Left ventricle myocardium inferior (tissue), 1 donor: Measurements from ENCODE around the gene P2RX7. TPM values are rescaled to one million over a fixed set of nuclear protein-coding genes. Genes with fewer than 3 reads are reported as not detected.

Experiments
- DNase-seq: peaks from one replicate; pipeline ENCODE4 v3.0.0-alpha.2; 2020
- H3K27ac ChIP-seq: fragments of 200-600 bp; replicated peaks from 2 replicates; pipeline ENCODE4 v1.8.0; 2021
- H3K27me3 ChIP-seq: fragments of 200-600 bp; 2 replicates; pipeline ENCODE4 v1.8.0; 2021; ENCODE audit warnings: low read depth
- H3K36me3 ChIP-seq: fragments of 200-600 bp; 2 replicates; pipeline ENCODE4 v1.8.0; 2021
- H3K4me1 ChIP-seq: fragments of 200-600 bp; 2 replicates; pipeline ENCODE4 v1.8.0; 2021
- H3K4me3 ChIP-seq: fragments of 200-600 bp; 2 replicates; pipeline ENCODE4 v1.8.0; 2021; ENCODE audit warnings: mild to moderate bottlenecking, moderate library complexity
- H3K9me3 ChIP-seq: fragments of 200-600 bp; replicated peaks from 2 replicates; pipeline ENCODE4 v1.8.0; 2021
- intact Hi-C: fragments of 100-400 bp; cut with micrococcal nuclease; formaldehyde crosslinking; loops from one replicate; pipeline ENCODE4 v1.11.0; 2022
- total RNA-seq: library from RNA; stranded (reverse); fragmentation: NEBNext Ultra II Directional; extraction: Animal tissue kit (Norgen Biotek cat#: 25700); gene quantifications from one replicate; pipeline ENCODE4 v1.2.1, GENCODE V29; 2021
- TF ChIP-seq, protein P1 (sequence below): fragments of 200-600 bp; IDR thresholded peaks from 2 replicates; pipeline ENCODE4 v1.8.0; 2021; ENCODE audit warnings: antibody characterized with exemption, mild to moderate bottlenecking, borderline replicate concordance
- donor health status: DM: no; HTN: yes; CAD: no; lungs with severe emphysema.

P2RX7 gene
- total RNA-seq, 1 donor from 2014 or later = 1.6 TPM

DNA sequence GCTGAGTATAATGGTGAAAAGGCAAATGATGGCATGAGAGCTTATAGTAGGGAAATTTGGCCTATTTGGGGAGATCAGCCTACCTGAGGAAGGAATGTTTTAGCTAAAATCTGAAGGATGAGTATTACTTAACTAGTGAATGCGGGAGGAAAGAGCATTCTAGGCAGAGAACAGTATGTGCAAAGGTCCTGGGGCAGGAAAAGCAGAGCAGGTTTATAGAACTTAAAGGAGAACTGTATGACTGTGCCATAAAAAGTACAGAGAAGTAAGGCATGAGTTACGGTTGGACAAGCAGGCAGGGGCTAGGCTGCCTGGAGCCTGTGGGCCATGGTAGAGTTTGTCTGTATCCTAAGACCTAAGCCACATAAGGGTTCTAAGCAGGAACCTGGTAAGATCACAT lies 55.6 kb downstream of the P2RX7 start:
- Histone ChIP-seq H3K36me3 (peaks cover 10% of the 10 kb centered on the region), H3K27ac (no peak overlapping the region), H3K27me3 (no peaks in the 10 kb centered on the region), H3K4me3 (no peak overlapping the region), H3K4me1 (peaks cover 7% of the 10 kb centered on the region), H3K9me3 (peaks cover 7% of the 10 kb centered on the region)
- TF ChIP-seq, protein P1, sequence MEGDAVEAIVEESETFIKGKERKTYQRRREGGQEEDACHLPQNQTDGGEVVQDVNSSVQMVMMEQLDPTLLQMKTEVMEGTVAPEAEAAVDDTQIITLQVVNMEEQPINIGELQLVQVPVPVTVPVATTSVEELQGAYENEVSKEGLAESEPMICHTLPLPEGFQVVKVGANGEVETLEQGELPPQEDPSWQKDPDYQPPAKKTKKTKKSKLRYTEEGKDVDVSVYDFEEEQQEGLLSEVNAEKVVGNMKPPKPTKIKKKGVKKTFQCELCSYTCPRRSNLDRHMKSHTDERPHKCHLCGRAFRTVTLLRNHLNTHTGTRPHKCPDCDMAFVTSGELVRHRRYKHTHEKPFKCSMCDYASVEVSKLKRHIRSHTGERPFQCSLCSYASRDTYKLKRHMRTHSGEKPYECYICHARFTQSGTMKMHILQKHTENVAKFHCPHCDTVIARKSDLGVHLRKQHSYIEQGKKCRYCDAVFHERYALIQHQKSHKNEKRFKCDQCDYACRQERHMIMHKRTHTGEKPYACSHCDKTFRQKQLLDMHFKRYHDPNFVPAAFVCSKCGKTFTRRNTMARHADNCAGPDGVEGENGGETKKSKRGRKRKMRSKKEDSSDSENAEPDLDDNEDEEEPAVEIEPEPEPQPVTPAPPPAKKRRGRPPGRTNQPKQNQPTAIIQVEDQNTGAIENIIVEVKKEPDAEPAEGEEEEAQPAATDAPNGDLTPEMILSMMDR = no peak
- intact Hi-C loops = no loop called here
- no peak for DNase-seq

DNA sequence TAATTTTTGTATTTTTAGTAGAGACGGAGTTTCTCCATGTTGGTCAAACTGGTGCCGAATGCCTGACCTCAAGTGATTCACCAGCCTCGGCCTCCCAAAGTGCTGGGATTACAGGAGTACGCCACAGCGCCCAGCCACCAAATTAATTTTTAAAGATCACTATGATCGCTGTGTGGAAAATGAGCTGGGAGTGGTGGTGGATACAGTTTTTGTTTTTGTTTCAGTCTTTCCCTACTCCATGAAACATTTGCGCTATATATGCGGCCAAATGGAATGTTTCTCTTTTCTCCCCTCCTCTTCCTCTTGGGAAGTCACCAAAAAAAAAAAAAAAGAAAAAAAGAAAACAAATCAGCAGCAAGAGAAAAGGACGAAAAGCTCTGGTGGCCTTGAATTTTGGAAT lies 56.5 kb downstream of the P2RX7 start:
- Histone ChIP-seq H3K9me3 (peaks cover 7% of the 10 kb centered on the region), H3K27me3 (no peaks in the 10 kb centered on the region), H3K36me3 (peaks cover 9% of the 10 kb centered on the region), H3K4me1 (peaks cover 7% of the 10 kb centered on the region), H3K4me3 (no peak overlapping the region), H3K27ac (no peak overlapping the region)
- TF ChIP-seq, protein P1 = no peak
- DNase-seq = no peak
- intact Hi-C loops = no loop called here

DNA sequence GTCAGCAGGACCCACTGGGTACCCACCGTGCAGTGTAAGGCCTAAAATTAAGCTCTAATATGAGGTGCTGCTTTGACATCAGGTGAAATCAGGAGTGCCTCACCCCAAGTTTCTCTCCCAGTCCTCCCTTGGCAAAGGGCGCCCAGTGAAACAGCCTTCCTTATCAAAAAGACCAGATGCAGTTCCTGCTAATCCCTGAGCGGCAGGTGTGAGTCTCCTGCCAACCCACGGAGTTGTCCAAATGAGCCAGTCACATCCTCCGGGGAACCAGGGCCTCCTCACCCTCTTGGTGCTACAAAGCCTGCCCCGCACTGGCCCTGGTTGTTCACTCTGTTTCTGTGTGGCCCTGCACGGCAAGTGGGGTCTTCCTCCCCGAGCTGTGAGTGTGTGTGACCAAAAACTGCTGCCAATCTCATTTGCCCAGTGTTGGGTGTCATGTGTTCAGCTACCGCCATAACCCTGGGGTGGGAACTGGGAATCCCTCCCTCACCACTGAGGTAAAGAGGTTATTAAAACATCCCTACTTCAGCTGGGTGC lies 57.0 kb downstream of the P2RX7 start:
- Histone ChIP-seq H3K4me3 (no peak overlapping the region), H3K9me3 (peaks cover 7% of the 10 kb centered on the region)
- intact Hi-C loops = no loop called here

DNA sequence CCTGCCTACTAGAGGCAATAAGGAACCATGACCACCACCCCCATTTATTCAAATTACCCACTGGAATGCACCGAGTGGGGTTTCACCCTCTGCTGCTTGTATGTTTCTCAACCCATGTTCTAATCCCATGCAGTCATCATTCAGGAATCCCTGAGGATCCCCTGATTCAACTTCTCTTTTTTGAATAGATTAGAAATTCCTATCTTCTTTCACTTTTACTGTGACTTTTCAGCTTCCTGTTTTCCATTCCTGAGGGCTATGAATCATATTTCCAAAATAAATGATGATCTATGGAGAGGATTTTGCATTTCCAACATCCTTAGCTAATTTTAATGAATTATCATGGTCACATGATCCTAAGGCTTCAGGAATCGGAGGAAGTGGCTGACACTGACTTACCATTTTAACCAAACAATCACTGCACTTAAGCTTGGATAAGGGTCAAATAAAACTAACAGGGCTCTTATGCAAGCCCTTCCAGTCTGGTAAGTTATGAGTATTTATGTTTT lies 57.9 kb downstream of the P2RX7 start:
- peaks cover 7% of the 10 kb centered on the region for H3K4me1 ChIP-seq
- TF ChIP-seq, protein P1 = no peak
- no peak for DNase-seq
- H3K4me3 ChIP-seq = no peak overlapping the region
- no peak overlapping the region for H3K27ac ChIP-seq
- intact Hi-C loops = no loop called here
- H3K27me3 ChIP-seq = no peaks in the 10 kb centered on the region
- H3K9me3 ChIP-seq = peaks cover 7% of the 10 kb centered on the region
- peaks cover 4% of the 10 kb centered on the region for H3K36me3 ChIP-seq

More for the DNA sequence above, 57.0 kb downstream of the P2RX7 start:
- no peak overlapping the region for H3K27ac ChIP-seq
- DNase-seq = no peak
- peaks cover 7% of the 10 kb centered on the region for H3K4me1 ChIP-seq
- peaks cover 4% of the 10 kb centered on the region for H3K36me3 ChIP-seq
- TF ChIP-seq, protein P1 = no peak
- H3K27me3 ChIP-seq = no peaks in the 10 kb centered on the region

DNA sequence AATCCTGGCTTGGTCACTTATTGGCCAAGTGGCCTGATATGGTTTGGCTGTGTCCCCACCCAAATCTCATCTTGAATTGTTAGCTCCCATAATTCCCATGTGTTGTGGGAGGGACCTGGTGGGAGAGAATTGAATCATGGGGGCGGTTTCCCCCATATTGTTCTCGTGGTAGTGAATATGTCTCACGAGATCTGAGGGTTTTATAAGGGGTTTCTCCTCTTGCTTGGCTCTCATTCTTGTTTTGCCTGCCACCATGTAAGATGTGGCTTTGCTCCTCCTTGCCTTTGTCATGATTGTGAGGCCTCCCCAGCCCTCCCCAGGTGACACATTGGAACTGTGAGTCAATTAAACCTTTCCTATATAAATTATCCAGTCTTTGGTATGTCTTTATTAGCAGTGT lies 58.5 kb downstream of the P2RX7 start:
- DNase-seq = no peak
- Histone ChIP-seq H3K36me3 (peaks cover under 1% of the 10 kb centered on the region), H3K4me3 (no peak overlapping the region), H3K27me3 (no peaks in the 10 kb centered on the region), H3K27ac (no peak overlapping the region), H3K9me3 (peaks cover under 1% of the 10 kb centered on the region), H3K4me1 (peaks cover 7% of the 10 kb centered on the region)
- TF ChIP-seq, protein P1 = no peak
- intact Hi-C loops = no loop called here
